Upper lobe of left lung (tissue), 4 donors: ENCODE data around the gene TDP2.

Experiments used
- CTCF ChIP-seq, 6 experiments: fragments of 450-650 bp in 4 of 6; fragments of 200-600 bp in 2 of 6; sonication (generic) in 2 of 6; IDR thresholded peaks; one replicate each; pipeline ENCODE4 v1.5.1; 2016 to 2019; ENCODE audit warnings: antibody characterized with exemption in 6 of 6
- POLR2A ChIP-seq, 4 donors: fragments of 450-650 bp; IDR thresholded peaks; one replicate each; pipeline ENCODE4 v1.5.1; 2016 to 2017; ENCODE audit warnings: antibody characterized with exemption in 4 of 4, mild to moderate bottlenecking in 2 of 4

DNA sequence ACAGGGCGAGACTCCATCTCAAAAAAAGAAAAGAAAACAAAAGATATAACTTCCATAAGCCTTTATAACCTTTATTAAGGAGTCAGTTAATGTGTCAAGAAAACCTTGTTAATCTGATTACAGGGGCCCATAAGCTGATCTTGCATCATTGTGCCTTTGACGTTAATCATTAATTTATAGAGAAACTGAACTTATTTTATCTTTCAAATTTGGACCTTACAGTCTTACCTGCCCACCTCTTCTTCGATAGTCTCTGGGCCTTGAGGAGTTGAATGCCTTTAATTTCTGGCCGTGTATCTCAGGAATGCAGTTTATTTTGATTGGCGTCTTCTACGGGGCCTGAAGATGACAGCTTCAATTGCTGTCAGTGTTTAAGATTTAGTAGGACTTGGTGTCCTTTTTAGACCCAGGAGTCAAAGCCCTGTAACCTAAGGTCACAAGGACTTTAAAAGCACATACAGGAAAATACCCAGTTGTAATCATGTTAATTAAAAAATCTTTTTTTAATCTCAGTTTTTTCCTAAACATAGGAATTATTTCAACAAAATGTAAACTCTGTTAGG lies 6.0 kb upstream of the TDP2 start:
- no peak for TF ChIP-seq CTCF (IDR thresholded peaks at IDR 0.05)
- TF ChIP-seq POLR2A (IDR thresholded peaks at IDR 0.05): no peak
